HFF-Myc (cell line): ENCODE data around the gene PXDN.

Experiments
- DNase-seq: peaks from one replicate; pipeline ENCODE4 v3.0.0-alpha.2; 2011; ENCODE audit warnings: low read depth; ENCODE audit errors: extremely low read depth
- H3K4me3 ChIP-seq: replicated peaks from 2 replicates; pipeline ENCODE4 v1.5.1; 2011; ENCODE audit warnings: low read depth, mild to moderate bottlenecking, control low read depth, low read length
- TF ChIP-seq, protein P1 (sequence below): IDR thresholded peaks from 2 replicates; pipeline ENCODE4 v1.5.1; 2012; ENCODE audit warnings: mild to moderate bottlenecking, low read depth, low read length, control low read depth; ENCODE audit errors: missing control alignments

PXDN gene

GRCh38 chr2:1621041-1621440, 123.3 kb downstream of the PXDN start:
- no peak overlapping the region for H3K4me3 ChIP-seq
- DNase-seq: no peak
- TF ChIP-seq, protein P1, sequence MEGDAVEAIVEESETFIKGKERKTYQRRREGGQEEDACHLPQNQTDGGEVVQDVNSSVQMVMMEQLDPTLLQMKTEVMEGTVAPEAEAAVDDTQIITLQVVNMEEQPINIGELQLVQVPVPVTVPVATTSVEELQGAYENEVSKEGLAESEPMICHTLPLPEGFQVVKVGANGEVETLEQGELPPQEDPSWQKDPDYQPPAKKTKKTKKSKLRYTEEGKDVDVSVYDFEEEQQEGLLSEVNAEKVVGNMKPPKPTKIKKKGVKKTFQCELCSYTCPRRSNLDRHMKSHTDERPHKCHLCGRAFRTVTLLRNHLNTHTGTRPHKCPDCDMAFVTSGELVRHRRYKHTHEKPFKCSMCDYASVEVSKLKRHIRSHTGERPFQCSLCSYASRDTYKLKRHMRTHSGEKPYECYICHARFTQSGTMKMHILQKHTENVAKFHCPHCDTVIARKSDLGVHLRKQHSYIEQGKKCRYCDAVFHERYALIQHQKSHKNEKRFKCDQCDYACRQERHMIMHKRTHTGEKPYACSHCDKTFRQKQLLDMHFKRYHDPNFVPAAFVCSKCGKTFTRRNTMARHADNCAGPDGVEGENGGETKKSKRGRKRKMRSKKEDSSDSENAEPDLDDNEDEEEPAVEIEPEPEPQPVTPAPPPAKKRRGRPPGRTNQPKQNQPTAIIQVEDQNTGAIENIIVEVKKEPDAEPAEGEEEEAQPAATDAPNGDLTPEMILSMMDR: no peak

DNA sequence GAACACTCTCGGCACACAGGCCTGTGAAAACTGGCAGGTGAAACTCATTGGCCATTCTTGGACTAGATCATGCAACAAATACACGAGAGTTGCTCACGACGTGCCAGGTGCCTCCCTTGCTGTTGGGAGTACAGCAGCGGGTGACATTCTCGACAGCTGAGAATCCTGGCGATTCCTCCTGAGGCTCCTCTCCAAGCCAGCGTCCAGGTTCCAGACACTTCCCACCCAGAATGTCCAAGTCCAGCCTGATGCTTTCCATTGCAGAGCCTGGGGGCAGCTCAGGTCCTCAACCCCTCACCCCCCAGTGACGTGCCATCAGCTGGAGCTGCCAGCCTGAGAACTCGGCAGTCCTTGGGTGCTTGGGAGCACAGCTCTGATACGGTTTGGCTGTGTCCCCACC, 124.2 kb downstream of the PXDN start:
- TF ChIP-seq, protein P1: no peak
- no peak overlapping the region for H3K4me3 ChIP-seq
- DNase-seq: no peak

GRCh38 chr2:1619556-1619955, 124.8 kb downstream of the PXDN start:
- no peak for DNase-seq
- TF ChIP-seq, protein P1: no peak
- no peak overlapping the region for H3K4me3 ChIP-seq

GRCh38 chr2:1618974-1619373, 125.3 kb downstream of the PXDN start:
- DNase-seq: no peak
- H3K4me3 ChIP-seq: no peak overlapping the region
- TF ChIP-seq, protein P1: no peak

DNA sequence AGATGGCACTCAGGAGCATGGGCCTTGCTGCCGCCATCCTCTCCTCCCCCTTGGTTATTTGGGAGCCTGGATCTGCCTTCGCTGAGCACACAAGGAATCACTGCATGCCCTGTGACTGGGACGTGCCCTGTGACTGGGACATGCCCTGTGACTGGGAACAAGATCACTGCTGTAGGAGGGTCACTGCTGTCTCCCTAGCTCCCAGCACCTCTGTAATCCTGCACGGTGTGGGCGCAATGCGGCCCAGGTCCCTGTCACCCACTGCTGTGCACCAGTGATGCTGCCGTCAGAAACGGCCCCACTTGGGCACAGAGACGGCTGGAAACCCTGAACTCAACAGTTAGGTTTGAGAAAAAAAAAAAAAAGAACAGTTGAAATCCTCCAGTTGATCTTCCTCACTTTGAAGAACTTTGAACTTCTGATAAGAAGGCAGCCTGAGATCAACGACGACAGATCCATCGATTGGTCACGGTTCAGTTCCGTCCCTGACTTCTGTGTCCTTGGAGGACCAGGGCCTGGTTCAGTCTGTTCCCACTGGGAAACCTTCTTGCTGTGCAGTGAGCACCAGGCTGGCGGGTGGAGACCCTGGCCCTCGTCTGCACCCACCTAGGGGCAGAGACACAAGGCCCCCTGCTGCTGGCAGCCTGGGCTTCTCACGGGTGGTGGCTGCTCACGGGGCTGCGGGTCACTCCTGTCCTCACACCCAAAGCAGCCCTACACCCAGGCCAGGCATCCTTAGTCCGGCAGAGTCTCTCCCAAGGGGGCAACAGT, 125.9 kb downstream of the PXDN start:
- TF ChIP-seq, protein P1: no peak
- no peak for DNase-seq
- H3K4me3 ChIP-seq: no peak overlapping the region

GRCh38 chr2:1617425-1618021, 126.8 kb downstream of the PXDN start:
- TF ChIP-seq, protein P1: no peak
- no peak overlapping the region for H3K4me3 ChIP-seq
- DNase-seq: no peak

GRCh38 chr2:1614564-1614963, 129.8 kb downstream of the PXDN start:
- DNase-seq: no peak
- TF ChIP-seq, protein P1: no peak

More at GRCh38 chr2:1614564-1614963, 129.8 kb downstream of the PXDN start:
- H3K4me3 ChIP-seq: no peak overlapping the region
